VCaP (cell line): ENCODE data around the gene ZNF239.

Source experiments
- H3K27ac ChIP-seq: fragments of 450-650 bp; 2 replicates; pipeline ENCODE4 v1.5.1; 2017
- CTCF ChIP-seq: fragments of 450-650 bp; conservative IDR thresholded peaks from 2 replicates; pipeline ENCODE4 v1.5.1; 2017; ENCODE audit warnings: mild to moderate bottlenecking, moderate library complexity

The ZNF239 gene

GRCh38 chr10:43574001-43574892, at the start of gene ZNF239:
ZNF239 (minus strand) TSS chr10:43574616; CDS start chr10:43558079, 16,537 bp downstream.
- no peak for TF ChIP-seq CTCF
- peak within 1 kb of the TSS; percentile 61; the same call in 1 of the 2 replicates for H3K27ac ChIP-seq

DNA sequence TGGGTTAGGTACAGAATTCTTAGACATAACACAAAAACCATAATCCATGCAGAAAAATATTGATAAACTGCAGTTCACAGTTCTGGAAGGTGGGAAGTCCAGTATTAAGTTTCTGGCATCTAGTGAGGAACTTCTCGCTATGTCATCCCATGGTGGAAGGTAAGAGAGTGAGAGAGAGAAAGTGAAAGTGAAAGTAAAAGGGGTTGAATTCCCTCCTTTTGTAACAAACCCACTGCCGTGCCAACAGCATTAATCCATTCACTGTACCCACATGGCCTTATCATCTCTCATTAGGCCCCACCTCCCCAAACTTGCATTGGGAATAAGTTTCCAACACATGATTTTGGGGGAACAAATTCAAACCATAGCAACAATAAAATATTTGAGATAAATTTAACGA, 48.9 kb upstream of the ZNF239 start:
- H3K27ac ChIP-seq, result no peak overlapping the region
- no peak for TF ChIP-seq CTCF

DNA sequence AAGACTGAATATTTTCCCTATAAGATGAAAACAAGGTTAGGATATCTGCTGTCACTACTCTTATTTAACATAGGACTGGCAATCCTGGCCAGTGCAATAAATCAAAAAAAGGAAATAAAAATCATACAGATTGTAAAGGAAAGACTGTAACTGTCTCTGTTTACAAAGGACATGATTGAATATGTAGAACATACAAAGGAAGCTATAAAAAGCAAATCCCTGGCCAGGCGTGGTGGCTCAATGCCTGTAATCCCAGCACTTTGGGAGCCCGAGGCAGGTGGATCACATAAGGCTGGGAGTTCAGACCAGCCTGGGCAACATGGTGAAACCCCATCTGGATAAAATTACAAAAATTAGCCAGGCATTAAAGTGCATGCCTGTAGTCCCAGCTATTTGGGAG, 47.6 kb upstream of the ZNF239 start:
- TF ChIP-seq CTCF, result no peak
- no peak overlapping the region for H3K27ac ChIP-seq

DNA sequence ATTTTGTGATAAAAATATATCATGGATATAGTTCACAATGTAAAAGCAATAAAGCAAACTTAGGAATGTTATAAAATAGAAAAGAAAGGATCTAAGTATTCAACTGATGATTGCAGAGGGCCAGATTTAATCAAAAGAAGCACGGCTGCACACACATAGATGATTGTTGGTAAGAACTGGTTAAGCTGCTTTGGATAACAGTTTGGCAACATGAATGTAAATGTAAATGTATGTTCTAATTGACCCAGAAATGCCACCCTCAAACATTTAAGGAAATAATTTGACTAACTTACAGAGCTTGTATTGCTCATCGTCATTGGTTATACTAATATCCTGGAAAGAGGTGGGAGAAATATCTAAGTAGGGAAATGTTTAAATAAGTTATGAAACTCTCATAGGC, 45.0 kb upstream of the ZNF239 start:
- TF ChIP-seq CTCF, result no peak
- no peak overlapping the region for H3K27ac ChIP-seq

GRCh38 chr10:43616697-43617370, 42.4 kb upstream of the ZNF239 start:
- no peak for TF ChIP-seq CTCF
- H3K27ac ChIP-seq, result no peak overlapping the region

DNA sequence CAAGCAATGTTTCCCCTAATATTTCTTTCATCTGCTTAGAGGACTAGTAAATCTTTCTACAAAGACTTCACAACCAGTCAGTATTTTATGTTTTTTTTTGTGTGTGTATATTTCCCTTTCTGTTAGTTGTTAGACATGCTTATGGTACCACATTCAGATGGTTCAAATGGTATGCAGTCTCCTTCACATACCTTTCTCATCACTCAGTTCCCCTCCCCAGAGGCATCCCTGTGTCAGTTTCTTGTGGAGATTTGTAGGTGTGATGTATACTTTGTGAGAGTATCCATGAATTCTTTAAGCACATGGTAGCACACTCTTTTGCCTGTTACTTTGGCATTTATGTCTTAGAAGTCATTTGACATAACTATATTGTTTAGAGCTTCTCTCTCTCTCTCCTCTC, 36.2 kb upstream of the ZNF239 start:
- H3K27ac ChIP-seq, result no peak overlapping the region
- no peak for TF ChIP-seq CTCF

DNA sequence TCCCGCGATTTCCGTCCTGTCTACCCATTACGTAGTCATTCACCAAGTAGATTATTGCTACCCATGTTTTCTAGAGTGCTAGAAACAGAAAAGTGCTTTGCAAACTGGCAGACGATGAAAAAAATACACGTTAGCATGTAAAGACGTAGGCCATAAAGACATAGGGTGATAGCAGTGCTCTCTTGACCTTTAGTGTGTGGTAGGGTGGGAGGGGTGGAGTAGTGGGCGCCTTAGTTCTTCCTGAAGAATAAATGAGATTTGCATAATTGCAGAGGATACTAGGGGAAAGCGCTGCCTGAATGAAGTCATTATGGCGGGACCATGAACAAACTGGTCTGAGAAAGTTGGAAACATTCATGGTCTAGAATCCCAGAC, 32.8 kb upstream of the ZNF239 start:
- H3K27ac ChIP-seq, result peak overlapping the region; percentile 92
- TF ChIP-seq CTCF, result no peak
